ENCODE results near the gene NR2F2. TPM values are rescaled to one million over a fixed set of nuclear protein-coding genes. Genes with fewer than 3 reads are reported as not detected.

NR2F2 gene
- polyA plus RNA-seq, 1 of the 3 experiments (the other 2 are of a cell fraction), result 3.9 TPM

GRCh38 chr15:96300836-96301235 lies 29.7 kb upstream of the NR2F2 start:
- TF ChIP-seq CHD2 (IDR thresholded peaks at IDR 0.05; ENCODE audit: low read length, partially characterized antibody), result no peak
- TF ChIP-seq, protein P1, sequence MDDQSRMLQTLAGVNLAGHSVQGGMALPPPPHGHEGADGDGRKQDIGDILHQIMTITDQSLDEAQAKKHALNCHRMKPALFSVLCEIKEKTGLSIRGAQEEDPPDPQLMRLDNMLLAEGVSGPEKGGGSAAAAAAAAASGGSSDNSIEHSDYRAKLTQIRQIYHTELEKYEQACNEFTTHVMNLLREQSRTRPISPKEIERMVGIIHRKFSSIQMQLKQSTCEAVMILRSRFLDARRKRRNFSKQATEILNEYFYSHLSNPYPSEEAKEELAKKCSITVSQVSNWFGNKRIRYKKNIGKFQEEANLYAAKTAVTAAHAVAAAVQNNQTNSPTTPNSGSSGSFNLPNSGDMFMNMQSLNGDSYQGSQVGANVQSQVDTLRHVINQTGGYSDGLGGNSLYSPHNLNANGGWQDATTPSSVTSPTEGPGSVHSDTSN (IDR thresholded peaks at IDR 0.05), result no peak
- no peak for TF ChIP-seq GATA2 (CRISPR knock-in tag; IDR thresholded peaks at IDR 0.05)
- no peaks in the 10 kb centered on the region for H3F3A ChIP-seq (replicated peaks; ENCODE audit: insufficient read depth)
- no peaks in the 10 kb centered on the region for H3K9me2 ChIP-seq
- H3K27ac ChIP-seq (ENCODE audit: low read depth in 2 of 2, low read length in 1 of 2), result no peak overlapping the region
- no peak overlapping the region for H2AFZ ChIP-seq (ENCODE audit: low read depth)
- CTCF ChIA-PET, result no interaction called here
- no peaks in the 10 kb centered on the region for H3K27me3 ChIP-seq (ENCODE audit: insufficient read depth)
- H3K9me3 ChIP-seq, result no peaks in the 10 kb centered on the region
- H3K4me2 ChIP-seq, result no peak overlapping the region
- H3K79me2 ChIP-seq (ENCODE audit: insufficient read depth), result no peaks in the 10 kb centered on the region
- no peaks in the 10 kb centered on the region for H3K36me3 ChIP-seq (replicated peaks in 1 of 2; ENCODE audit: control insufficient read depth in 1 of 2, insufficient read depth in 2 of 2, low read length in 1 of 2)
- POLR2A ChIA-PET, result no interaction called here
- H4K20me1 ChIP-seq (ENCODE audit: insufficient read depth), result no peaks in the 10 kb centered on the region
- H3K4me3 ChIP-seq (ENCODE audit: low read depth in 2 of 2, low read length in 1 of 2), result no peak overlapping the region
- no peak for DNase-seq
- no peak overlapping the region for H3K9ac ChIP-seq
- WGBS (ENCODE audit: low lambda C conversion rate), result 11% methylated on average over 5 of the region's 5 CpGs
- no peaks in the 10 kb centered on the region for H3K4me1 ChIP-seq (ENCODE audit: control insufficient read depth in 1 of 2, insufficient read depth in 2 of 2, low read depth in 1 of 2, low read length in 1 of 2)

DNA sequence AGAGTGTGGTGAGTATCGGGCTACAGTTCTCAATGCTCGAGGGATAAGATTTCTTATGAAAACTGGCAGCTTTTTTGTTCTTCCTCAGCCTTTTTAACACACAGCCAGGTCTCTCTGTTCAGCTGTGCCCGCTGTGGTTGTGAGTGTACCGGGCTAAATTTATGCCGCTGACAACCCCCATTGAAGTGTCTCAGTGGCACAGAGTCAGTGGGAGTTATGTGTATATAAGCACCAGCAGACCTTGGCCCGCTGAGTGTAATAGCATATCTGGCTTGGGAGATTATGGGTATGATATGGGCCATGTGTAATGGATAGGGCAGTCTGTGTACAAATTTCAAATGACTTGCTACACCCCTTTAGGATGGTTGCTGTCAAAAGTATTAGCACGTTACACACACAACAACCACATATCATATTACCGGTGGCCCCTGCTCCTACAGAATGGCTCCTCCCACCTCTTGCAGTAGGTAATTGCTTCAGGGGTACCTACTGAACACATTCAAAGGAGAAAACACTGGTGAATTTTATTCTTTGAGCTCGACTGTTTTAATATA lies 26.9 kb upstream of the NR2F2 start:
- H3K36me3 ChIP-seq (replicated peaks in 1 of 2; ENCODE audit: control insufficient read depth in 1 of 2, insufficient read depth in 2 of 2, low read length in 1 of 2), result no peaks in the 10 kb centered on the region
- H3K4me3 ChIP-seq (ENCODE audit: low read depth in 2 of 2, low read length in 1 of 2), result no peak overlapping the region
- H3K27me3 ChIP-seq (ENCODE audit: insufficient read depth), result no peaks in the 10 kb centered on the region
- H3K9me3 ChIP-seq, result no peaks in the 10 kb centered on the region
- H4K20me1 ChIP-seq (ENCODE audit: insufficient read depth), result no peaks in the 10 kb centered on the region
- H3K9me2 ChIP-seq, result no peaks in the 10 kb centered on the region
- H3K79me2 ChIP-seq (ENCODE audit: insufficient read depth), result no peaks in the 10 kb centered on the region
- no peak for DNase-seq
- WGBS (ENCODE audit: low lambda C conversion rate), result 21% methylated on average over 9 of the region's 9 CpGs
- H2AFZ ChIP-seq (ENCODE audit: low read depth), result no peak overlapping the region
- H3K4me1 ChIP-seq (ENCODE audit: control insufficient read depth in 1 of 2, insufficient read depth in 2 of 2, low read depth in 1 of 2, low read length in 1 of 2), result no peaks in the 10 kb centered on the region
- H3K4me2 ChIP-seq, result no peak overlapping the region
- POLR2A ChIA-PET, result no interaction called here
- no peaks in the 10 kb centered on the region for H3F3A ChIP-seq (replicated peaks; ENCODE audit: insufficient read depth)
- CTCF ChIA-PET, result no interaction called here
- no peak overlapping the region for H3K9ac ChIP-seq
- TF ChIP-seq USF2 (IDR thresholded peaks at IDR 0.05; ENCODE audit: borderline replicate concordance, low read depth, low read length), result no peak
- TF ChIP-seq SMC3 (IDR thresholded peaks at IDR 0.05; ENCODE audit: low read depth, low read length), result no peak
- no peak for TF ChIP-seq JUND (IDR thresholded peaks at IDR 0.05)
- no peak for TF ChIP-seq NRF1 (IDR thresholded peaks at IDR 0.05; ENCODE audit: low read depth, low read length)
- H3K27ac ChIP-seq (ENCODE audit: low read depth in 2 of 2, low read length in 1 of 2), result no peak overlapping the region

GRCh38 chr15:96304839-96305238 lies 25.7 kb upstream of the NR2F2 start:
- TF ChIP-seq FOXJ3 (CRISPR knock-in tag; IDR thresholded peaks at IDR 0.05), result no peak
- TF ChIP-seq, protein P2, sequence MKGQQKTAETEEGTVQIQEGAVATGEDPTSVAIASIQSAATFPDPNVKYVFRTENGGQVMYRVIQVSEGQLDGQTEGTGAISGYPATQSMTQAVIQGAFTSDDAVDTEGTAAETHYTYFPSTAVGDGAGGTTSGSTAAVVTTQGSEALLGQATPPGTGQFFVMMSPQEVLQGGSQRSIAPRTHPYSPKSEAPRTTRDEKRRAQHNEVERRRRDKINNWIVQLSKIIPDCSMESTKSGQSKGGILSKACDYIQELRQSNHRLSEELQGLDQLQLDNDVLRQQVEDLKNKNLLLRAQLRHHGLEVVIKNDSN (IDR thresholded peaks at IDR 0.05; ENCODE audit: borderline replicate concordance, low read depth), result no peak
- no peak for TF ChIP-seq EZH2phosphoT487 (IDR thresholded peaks at IDR 0.05; ENCODE audit: borderline replicate concordance, low read depth)
- Histone ChIP-seq H3K4me3 (ENCODE audit: low read depth in 2 of 2, low read length in 1 of 2) (no peak overlapping the region), H3F3A (replicated peaks; ENCODE audit: insufficient read depth) (no peaks in the 10 kb centered on the region), H3K79me2 (ENCODE audit: insufficient read depth) (no peaks in the 10 kb centered on the region), H3K9me2 (no peaks in the 10 kb centered on the region), H4K20me1 (ENCODE audit: insufficient read depth) (no peaks in the 10 kb centered on the region), H3K27ac (ENCODE audit: low read depth in 2 of 2, low read length in 1 of 2) (no peak overlapping the region), H3K36me3 (replicated peaks in 1 of 2; ENCODE audit: control insufficient read depth in 1 of 2, insufficient read depth in 2 of 2, low read length in 1 of 2) (no peaks in the 10 kb centered on the region), H3K27me3 (ENCODE audit: insufficient read depth) (no peaks in the 10 kb centered on the region), H3K9me3 (no peaks in the 10 kb centered on the region), H3K4me2 (no peak overlapping the region), H3K9ac (no peak overlapping the region), H2AFZ (ENCODE audit: low read depth) (no peak overlapping the region), H3K4me1 (ENCODE audit: control insufficient read depth in 1 of 2, insufficient read depth in 2 of 2, low read depth in 1 of 2, low read length in 1 of 2) (no peaks in the 10 kb centered on the region)
- WGBS (ENCODE audit: low lambda C conversion rate), result 17% methylated on average over 3 of the region's 3 CpGs
- ChIA-PET CTCF (no interaction called here), POLR2A (no interaction called here)
- DNase-seq, result no peak
